Measurements from ENCODE around the gene GRPR. TPM values are rescaled to one million over a fixed set of nuclear protein-coding genes. Genes with fewer than 3 reads are reported as not detected.
A peak's percentile ranks its signal among the peaks of the same experiment; 100 is the strongest.

GRPR gene
- total and polyA plus RNA-seq, 2 of the 13 experiments (the other 11 are each of a cell fraction or from before 2014, with no cell fraction given), result 0.04 to 0.05 TPM

- H3K27me3 ChIP-seq (ENCODE audit: control insufficient read depth in 1 of 2, insufficient read depth in 2 of 2, low read length in 2 of 2), result no peaks in the 10 kb centered on the region
- in situ Hi-C loops (cut with HindIII; ENCODE audit: extremely low pct_ligation_motif_present, low pct_unique_long_range_greater_than_20kb), result no loop called here
- H3K9ac ChIP-seq (ENCODE audit: insufficient read depth, low read depth, low read length), result no peak overlapping the region
- CTCF ChIA-PET (ENCODE audit: low intra/inter-chr PET ratio, low total read pairs), result no interaction called here
- no peak for TF ChIP-seq ZNF556 (CRISPR knock-in tag; IDR thresholded peaks at IDR 0.05; ENCODE audit: borderline replicate concordance)
- 0 out of 2 replicates have a peak, but pooled peaks have one; percentile 45 for TF ChIP-seq NFE2L2 (IDR thresholded peaks at IDR 0.05; ENCODE audit: low read length)
- no peak overlapping the region for H3K27ac ChIP-seq (ENCODE audit: extremely low read length, insufficient read depth, low read length)
- no TSS peak for BruUV-seq (replicated peaks)
- intact Hi-C loops (cut with micrococcal nuclease; ENCODE audit: unreplicated experiment), result no loop called here
- no peaks in the 10 kb centered on the region for H3K4me1 ChIP-seq (ENCODE audit: insufficient read depth, low read length)
- POLR2A ChIA-PET, result no interaction called here
- H3K9me3 ChIP-seq (ENCODE audit: low read length), result no peaks in the 10 kb centered on the region
- no peaks in the 10 kb centered on the region for H3K79me2 ChIP-seq (ENCODE audit: insufficient read depth, low read length)
- no peak for DNase-seq (ENCODE audit: low spot score)
- no peak overlapping the region for H3K4me3 ChIP-seq (replicated peaks in 1 of 3; ENCODE audit: insufficient read depth in 1 of 3, low read depth in 2 of 3, low read length in 3 of 3)
- no peak for FAIRE-seq
- H3K36me3 ChIP-seq (replicated peaks in 1 of 2; ENCODE audit: control insufficient read depth in 1 of 2, insufficient read depth in 2 of 2, low read length in 2 of 2), result no peaks in the 10 kb centered on the region
- H2AFZ ChIP-seq (ENCODE audit: low read length), result no peak overlapping the region
- H4K20me1 ChIP-seq (ENCODE audit: insufficient read depth, low read length), result no peaks in the 10 kb centered on the region
- ATAC-seq, result no peak
- no peak overlapping the region for H3K4me2 ChIP-seq (ENCODE audit: low read depth, low read length)
These were observed 73.5 kb downstream of the GRPR start for GRCh38 chrX:16196829-16197228.

DNA sequence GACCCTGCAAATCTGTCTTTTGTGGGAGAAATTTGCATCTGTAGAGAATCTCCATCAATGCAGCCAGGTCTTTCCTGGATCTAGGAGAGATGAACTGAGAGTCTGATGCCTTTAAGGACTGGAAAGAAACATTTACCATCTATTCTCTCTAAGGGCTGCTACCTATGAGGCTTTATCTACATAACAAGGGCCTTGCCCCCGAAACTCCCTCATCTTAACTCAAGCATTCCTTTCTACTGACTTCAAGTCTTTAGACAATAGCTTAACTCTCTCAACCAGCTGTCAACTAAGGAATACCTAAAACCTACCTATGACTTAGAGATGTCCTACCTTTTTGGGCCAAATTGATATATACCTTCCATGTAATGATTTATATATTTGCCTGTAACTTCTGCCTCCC is 76.0 kb downstream of the GRPR start:
- no peaks in the 10 kb centered on the region for H3K27me3 ChIP-seq (ENCODE audit: control insufficient read depth in 1 of 2, insufficient read depth in 2 of 2, low read length in 2 of 2)
- no peak overlapping the region for H3K4me3 ChIP-seq (replicated peaks in 1 of 3; ENCODE audit: insufficient read depth in 1 of 3, low read depth in 2 of 3, low read length in 3 of 3)
- FAIRE-seq (no peak), DNase-seq (ENCODE audit: low spot score) (no peak), ATAC-seq (no peak)
- BruUV-seq (replicated peaks), result no TSS peak
- H3K27ac ChIP-seq (ENCODE audit: extremely low read length, insufficient read depth, low read length), result no peak overlapping the region
- no peaks in the 10 kb centered on the region for H3K9me3 ChIP-seq (ENCODE audit: low read length)
- CTCF ChIA-PET (ENCODE audit: low intra/inter-chr PET ratio, low total read pairs), result no interaction called here
- H2AFZ ChIP-seq (ENCODE audit: low read length), result no peak overlapping the region
- intact Hi-C loops (cut with micrococcal nuclease; ENCODE audit: unreplicated experiment) (no loop called here), in situ Hi-C loops (cut with HindIII; ENCODE audit: extremely low pct_ligation_motif_present, low pct_unique_long_range_greater_than_20kb) (no loop called here)
- H3K79me2 ChIP-seq (ENCODE audit: insufficient read depth, low read length), result no peaks in the 10 kb centered on the region
- H4K20me1 ChIP-seq (ENCODE audit: insufficient read depth, low read length), result no peaks in the 10 kb centered on the region
- 0% methylated on average over 1 of the region's 1 CpG for WGBS (ENCODE audit: low lambda C conversion rate)
- POLR2A ChIA-PET, result no interaction called here
- H3K9ac ChIP-seq (ENCODE audit: insufficient read depth, low read depth, low read length), result no peak overlapping the region
- H3K4me2 ChIP-seq (ENCODE audit: low read depth, low read length), result no peak overlapping the region
- no peaks in the 10 kb centered on the region for H3K4me1 ChIP-seq (ENCODE audit: insufficient read depth, low read length)
- no peaks in the 10 kb centered on the region for H3K36me3 ChIP-seq (replicated peaks in 1 of 2; ENCODE audit: control insufficient read depth in 1 of 2, insufficient read depth in 2 of 2, low read length in 2 of 2)
- TF ChIP-seq ZSCAN30 (CRISPR knock-in tag; IDR thresholded peaks at IDR 0.05) (no peak), EZH2 (conservative IDR thresholded peaks at IDR 0.05; ENCODE audit: low read depth, low read length) (no peak), PRDM4 (CRISPR knock-in tag; IDR thresholded peaks at IDR 0.05; ENCODE audit: borderline replicate concordance) (no peak), ZNF101 (CRISPR knock-in tag; IDR thresholded peaks at IDR 0.05; ENCODE audit: borderline replicate concordance, low read depth) (no peak), KDM5A (IDR thresholded peaks at IDR 0.05; ENCODE audit: borderline replicate concordance, low read length) (no peak), ZNF749 (CRISPR knock-in tag; IDR thresholded peaks at IDR 0.05; ENCODE audit: borderline replicate concordance) (no peak), MAFF (IDR thresholded peaks at IDR 0.05; ENCODE audit: low read depth, low read length) (no peak), ZNF34 (CRISPR knock-in tag; IDR thresholded peaks at IDR 0.05; ENCODE audit: borderline replicate concordance) (no peak), ZNF3 (CRISPR knock-in tag; IDR thresholded peaks at IDR 0.05) (no peak), ZNF839 (CRISPR knock-in tag; IDR thresholded peaks at IDR 0.05; ENCODE audit: borderline replicate concordance) (no peak), ATF6 (CRISPR knock-in tag; conservative IDR thresholded peaks at IDR 0.05) (no peak)
- TF ChIP-seq, protein P1, sequence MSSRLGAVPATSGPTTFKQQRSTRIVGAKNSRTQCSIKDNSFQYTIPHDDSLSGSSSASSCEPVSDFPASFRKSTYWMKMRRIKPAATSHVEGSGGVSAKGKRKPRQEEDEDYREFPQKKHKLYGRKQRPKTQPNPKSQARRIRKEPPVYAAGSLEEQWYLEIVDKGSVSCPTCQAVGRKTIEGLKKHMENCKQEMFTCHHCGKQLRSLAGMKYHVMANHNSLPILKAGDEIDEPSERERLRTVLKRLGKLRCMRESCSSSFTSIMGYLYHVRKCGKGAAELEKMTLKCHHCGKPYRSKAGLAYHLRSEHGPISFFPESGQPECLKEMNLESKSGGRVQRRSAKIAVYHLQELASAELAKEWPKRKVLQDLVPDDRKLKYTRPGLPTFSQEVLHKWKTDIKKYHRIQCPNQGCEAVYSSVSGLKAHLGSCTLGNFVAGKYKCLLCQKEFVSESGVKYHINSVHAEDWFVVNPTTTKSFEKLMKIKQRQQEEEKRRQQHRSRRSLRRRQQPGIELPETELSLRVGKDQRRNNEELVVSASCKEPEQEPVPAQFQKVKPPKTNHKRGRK (CRISPR knock-in tag; IDR thresholded peaks at IDR 0.05), result no peak

All from HepG2 (cell line).